Activated T-cell treated with anti-CD3 and anti-CD28 coated beads, Interleukin-2, amount 50 U/mL, for 72 hours (primary cell): ENCODE measurements around the gene PCDHAC2. TPM values are rescaled to one million over a fixed set of nuclear protein-coding genes. Genes with fewer than 3 reads are reported as not detected.
A peak's percentile ranks its signal among the peaks of the same experiment; 100 is the strongest.

Experiments used
- ATAC-seq, 2 donors: fragments of 150-1000 bp; cut with Tn5 transposase; replicated peaks in 1 of 2; 2 replicates each; pipeline ENCODE4 v1.10.0; 2021; ENCODE audit warnings: moderate library complexity in 2 of 2, mild to moderate bottlenecking in 1 of 2
- DNase-seq, 2 donors: peaks; one replicate each; pipeline ENCODE4 v3.0.0; 2021 to 2022; ENCODE audit warnings: mixed read lengths in 1 of 2
- H3K27ac Mint-ChIP-seq: one replicate; pipeline ENCODE4 v1.8.0; 2022; ENCODE audit warnings: mild to moderate bottlenecking, moderate library complexity, mixed read lengths
- H3K27me3 Mint-ChIP-seq: one replicate; pipeline ENCODE4 v1.8.0; 2022; ENCODE audit warnings: low read depth, mixed read lengths
- H3K36me3 Mint-ChIP-seq, 2 donors: one replicate each; pipeline ENCODE4 v1.8.0; 2022; ENCODE audit warnings: mixed read lengths in 2 of 2, mild to moderate bottlenecking in 1 of 2; ENCODE audit not compliant: insufficient read depth in 2 of 2
- H3K4me1 Mint-ChIP-seq: one replicate; pipeline ENCODE4 v1.8.0; 2022; ENCODE audit warnings: low read depth, mixed read lengths
- H3K4me3 Mint-ChIP-seq, 2 donors: one replicate each; pipeline ENCODE4 v1.8.0; 2022; ENCODE audit warnings: mild to moderate bottlenecking in 2 of 2, mixed read lengths in 2 of 2, moderate library complexity in 2 of 2
- H3K9me3 Mint-ChIP-seq, 2 donors: one replicate each; pipeline ENCODE4 v1.8.0; 2022; ENCODE audit warnings: mixed read lengths in 2 of 2
- total RNA-seq, 2 donors: library from RNA; stranded (reverse); gene quantifications; one replicate each; pipeline ENCODE4 v1.2.3, GENCODE V29; 2022

The PCDHAC2 gene
- total RNA-seq, 2 donors from 2014 or later, result not detected

DNA sequence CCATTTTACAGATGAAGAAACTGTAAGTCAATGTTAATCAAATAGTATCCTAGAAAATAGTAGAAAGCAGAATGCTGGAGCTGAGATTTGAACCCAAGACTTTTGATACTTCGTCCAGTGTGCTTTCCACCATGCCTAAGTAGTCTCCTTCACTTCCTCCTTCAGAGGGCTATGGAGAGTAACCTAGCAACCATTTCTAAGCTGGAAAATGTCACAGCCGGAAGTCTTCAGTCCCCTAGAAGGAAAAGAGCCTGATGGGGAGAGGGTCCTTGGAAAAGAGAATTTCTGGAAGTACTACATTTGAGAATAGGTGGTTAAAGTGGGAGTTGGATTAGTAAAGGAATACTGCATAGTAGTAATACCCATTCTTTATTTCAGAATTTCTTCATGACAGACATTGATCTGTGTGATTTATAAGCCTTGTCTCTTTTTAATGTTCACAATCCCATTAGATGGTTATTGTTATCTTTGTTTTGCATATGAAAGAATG, 32.7 kb downstream of the PCDHAC2 start:
- no peak overlapping the region for H3K27ac Mint-ChIP-seq
- H3K9me3 Mint-ChIP-seq, result no peaks in the 10 kb centered on the region
- H3K4me1 Mint-ChIP-seq, result peaks cover 7% of the 10 kb centered on the region
- H3K4me3 Mint-ChIP-seq, result no peak overlapping the region
- DNase-seq, result no peak
- peaks cover 0 to 2% of the 10 kb centered on the region in 2 donors for H3K36me3 Mint-ChIP-seq
- peaks cover 27% of the 10 kb centered on the region for H3K27me3 Mint-ChIP-seq
- no peak for ATAC-seq

DNA sequence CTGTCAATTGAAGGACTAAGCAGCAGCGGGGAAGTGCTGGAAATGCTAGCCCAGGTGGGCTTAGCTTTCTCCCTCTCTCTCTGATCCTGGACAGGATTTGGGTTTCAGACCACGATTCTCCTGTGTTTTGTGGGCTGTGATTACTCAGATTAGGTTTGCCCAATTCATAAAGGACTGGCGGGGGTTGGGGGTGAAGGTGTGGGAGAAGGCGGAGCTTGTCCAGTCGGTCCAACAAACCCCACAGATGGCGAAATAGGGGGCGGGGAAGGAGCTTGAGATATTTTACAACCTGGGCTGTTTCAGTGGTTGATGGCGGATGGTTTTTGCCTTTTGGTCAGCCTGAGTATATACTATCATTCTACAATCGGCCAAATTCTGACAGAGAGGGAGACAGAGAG, 35.2 kb downstream of the PCDHAC2 start:
- Mint-ChIP-seq H3K27me3 (peaks cover 27% of the 10 kb centered on the region), H3K4me3 (peak overlapping the region; percentile 14 to 39), H3K4me1 (peaks cover 7% of the 10 kb centered on the region), H3K9me3 (peaks cover 0 to under 1% of the 10 kb centered on the region in 2 donors), H3K36me3 (no peaks in the 10 kb centered on the region), H3K27ac (no peak overlapping the region)
- DNase-seq, result no peak
- ATAC-seq, result no peak

DNA sequence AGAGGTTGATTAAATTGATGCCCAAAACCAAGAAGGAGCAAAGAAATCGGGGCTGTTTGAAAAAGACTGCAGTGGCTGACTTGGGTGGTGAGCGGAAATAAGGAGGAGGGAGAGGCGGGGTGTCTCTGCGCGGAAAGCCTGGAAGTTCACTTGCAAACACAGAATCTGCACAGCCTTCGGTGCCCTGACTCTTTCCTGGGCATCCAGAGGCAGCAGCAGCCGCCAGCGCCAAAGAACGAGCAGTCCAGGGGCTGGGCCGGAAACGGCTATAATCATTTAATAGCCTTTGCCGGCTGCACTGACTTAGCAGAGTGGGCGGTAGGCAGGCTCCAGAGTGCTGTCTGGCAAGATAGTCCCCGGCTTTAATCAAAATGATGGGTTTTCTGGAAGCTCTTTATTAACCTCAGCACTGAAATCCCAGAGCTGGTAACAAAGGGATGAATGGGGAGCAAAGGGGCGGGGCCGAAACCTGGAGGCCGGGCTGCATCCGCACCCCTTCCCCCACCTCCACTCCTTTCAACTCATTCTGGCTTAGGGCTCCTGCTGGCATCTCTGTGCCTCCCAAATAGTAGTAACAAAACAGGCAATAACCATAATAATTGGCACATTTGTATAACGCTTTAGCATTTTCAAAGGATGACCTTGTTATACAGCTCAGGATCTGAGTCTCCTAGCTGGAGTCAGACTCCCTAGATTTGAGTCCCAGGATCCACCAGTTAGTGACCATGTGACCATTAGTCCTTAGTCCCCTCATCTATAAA, 35.7 kb downstream of the PCDHAC2 start:
- ATAC-seq (no peak), DNase-seq (no peak)
- Mint-ChIP-seq H3K27ac (no peak overlapping the region), H3K27me3 (peaks cover 27% of the 10 kb centered on the region), H3K4me1 (peaks cover 7% of the 10 kb centered on the region), H3K36me3 (no peaks in the 10 kb centered on the region), H3K9me3 (peaks cover 0 to 2% of the 10 kb centered on the region in 2 donors), H3K4me3 (peak overlapping the region; percentile 14 to 39)

DNA sequence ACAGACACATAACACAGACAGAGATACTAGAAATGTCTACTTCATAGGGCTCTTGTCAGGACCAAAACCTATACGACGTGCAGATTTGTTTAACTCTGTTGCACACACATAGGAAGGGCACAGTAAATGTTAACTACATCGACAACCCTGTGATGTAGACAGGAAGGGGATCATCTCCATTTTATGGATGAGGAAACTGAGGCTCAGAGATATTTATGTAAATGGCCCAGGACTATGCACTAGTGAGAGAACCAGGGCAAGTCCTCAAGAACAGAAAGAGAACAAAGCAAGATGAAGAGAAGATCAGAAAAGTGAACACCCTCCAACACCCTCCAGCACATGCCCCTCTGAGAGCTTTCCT, 36.3 kb downstream of the PCDHAC2 start:
- H3K27me3 Mint-ChIP-seq, result peaks cover 27% of the 10 kb centered on the region
- H3K27ac Mint-ChIP-seq, result no peak overlapping the region
- ATAC-seq (no peak), DNase-seq (no peak)
- no peaks in the 10 kb centered on the region for H3K36me3 Mint-ChIP-seq
- peaks cover 0 to 2% of the 10 kb centered on the region in 2 donors for H3K9me3 Mint-ChIP-seq
- peaks cover 7% of the 10 kb centered on the region for H3K4me1 Mint-ChIP-seq
- H3K4me3 Mint-ChIP-seq, result no peak overlapping the region

DNA sequence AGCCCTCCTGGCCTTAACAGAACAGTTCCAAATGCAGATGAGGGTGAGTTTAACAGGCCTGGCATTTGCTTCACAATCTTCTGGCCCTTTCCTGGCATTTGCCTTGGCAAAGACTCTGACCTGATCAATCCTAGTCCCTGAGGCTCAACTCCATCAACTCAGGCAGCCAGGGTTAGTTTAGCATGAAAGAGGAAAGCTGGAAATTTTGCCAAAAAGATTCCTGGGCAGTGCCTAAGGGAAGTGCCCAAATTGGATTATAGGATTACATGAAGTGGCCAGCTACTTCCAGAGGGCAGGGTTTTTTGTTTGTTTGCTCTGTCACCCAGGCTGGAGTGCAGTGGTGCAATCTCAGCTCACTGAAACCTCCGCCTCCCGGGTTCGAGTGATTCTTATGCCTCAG, 36.8 kb downstream of the PCDHAC2 start:
- H3K4me3 Mint-ChIP-seq, result no peak overlapping the region
- H3K36me3 Mint-ChIP-seq, result no peaks in the 10 kb centered on the region
- peaks cover 27% of the 10 kb centered on the region for H3K27me3 Mint-ChIP-seq
- DNase-seq, result no peak
- ATAC-seq, result no peak
- H3K27ac Mint-ChIP-seq, result no peak overlapping the region
- H3K9me3 Mint-ChIP-seq, result peaks cover 0 to 2% of the 10 kb centered on the region in 2 donors
- peaks cover 7% of the 10 kb centered on the region for H3K4me1 Mint-ChIP-seq

DNA sequence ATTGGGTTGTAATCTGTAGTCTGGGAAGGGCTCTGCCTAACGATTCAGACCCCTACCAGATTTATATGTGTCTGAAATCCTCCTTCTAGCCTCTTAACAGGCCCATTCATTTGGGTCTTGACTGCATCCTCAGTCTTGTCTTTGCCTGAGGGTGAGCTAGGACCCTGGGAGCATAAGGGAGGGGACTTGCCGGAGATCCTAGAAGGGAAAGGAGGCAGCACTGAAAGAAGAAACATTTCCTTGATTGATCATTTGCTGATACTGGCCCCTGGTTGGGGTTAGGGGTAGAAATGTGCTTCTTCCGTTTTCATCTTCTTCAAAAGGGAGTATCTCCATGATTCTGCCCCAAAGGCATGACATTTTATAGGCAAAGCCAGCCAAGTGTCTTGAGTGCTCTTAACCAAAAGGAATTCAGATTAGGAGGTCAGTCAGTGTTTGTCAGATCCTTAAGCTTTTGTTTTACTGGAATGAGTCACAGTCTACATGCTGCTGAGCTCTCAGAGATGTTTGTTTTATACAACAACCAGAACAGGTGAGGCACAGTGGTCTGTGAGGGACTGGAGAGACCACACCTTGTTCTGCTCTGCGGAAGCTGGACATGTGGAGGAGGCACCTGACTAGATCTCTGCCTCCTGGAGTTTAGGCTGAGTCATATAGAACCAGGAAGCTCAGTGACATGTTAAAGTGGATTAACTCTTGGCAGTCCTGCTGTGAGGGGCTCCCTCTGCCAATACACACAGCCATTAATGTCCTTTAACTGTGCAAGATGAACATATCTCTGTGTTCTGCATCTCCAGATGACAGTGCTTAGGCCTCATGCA, 37.7 kb downstream of the PCDHAC2 start:
- H3K4me3 Mint-ChIP-seq, result no peak overlapping the region
- DNase-seq, result no peak
- H3K27me3 Mint-ChIP-seq, result peaks cover 27% of the 10 kb centered on the region
- no peak overlapping the region for H3K27ac Mint-ChIP-seq
- H3K4me1 Mint-ChIP-seq, result peaks cover 7% of the 10 kb centered on the region
- ATAC-seq, result no peak
- peaks cover 0 to 2% of the 10 kb centered on the region in 2 donors for H3K9me3 Mint-ChIP-seq
- H3K36me3 Mint-ChIP-seq, result no peaks in the 10 kb centered on the region

DNA sequence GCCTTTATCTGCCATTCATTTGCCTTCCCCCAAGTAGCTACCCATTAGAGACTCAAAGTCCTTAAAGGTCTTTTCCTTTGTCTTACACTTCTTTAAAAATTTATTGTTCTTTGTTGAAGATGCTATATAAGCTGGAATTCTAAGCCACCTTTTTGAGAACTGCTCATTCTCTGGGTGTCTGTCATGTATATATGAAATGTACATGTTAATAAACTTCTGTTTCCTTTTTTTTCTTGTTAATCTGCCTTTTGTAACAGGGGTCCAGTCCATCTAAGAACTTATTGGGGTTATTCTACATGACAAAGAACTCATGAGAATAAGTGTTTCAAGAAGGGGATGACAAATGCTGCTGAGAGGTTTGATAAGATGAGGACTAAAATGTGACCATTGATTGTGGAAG, 41.5 kb downstream of the PCDHAC2 start:
- H3K36me3 Mint-ChIP-seq, result no peaks in the 10 kb centered on the region
- H3K4me1 Mint-ChIP-seq, result no peaks in the 10 kb centered on the region
- H3K9me3 Mint-ChIP-seq, result peaks cover 0 to 2% of the 10 kb centered on the region in 2 donors
- peaks cover 2% of the 10 kb centered on the region for H3K27me3 Mint-ChIP-seq
- no peak overlapping the region for H3K27ac Mint-ChIP-seq
- no peak overlapping the region for H3K4me3 Mint-ChIP-seq
- DNase-seq, result no peak
- no peak for ATAC-seq

DNA sequence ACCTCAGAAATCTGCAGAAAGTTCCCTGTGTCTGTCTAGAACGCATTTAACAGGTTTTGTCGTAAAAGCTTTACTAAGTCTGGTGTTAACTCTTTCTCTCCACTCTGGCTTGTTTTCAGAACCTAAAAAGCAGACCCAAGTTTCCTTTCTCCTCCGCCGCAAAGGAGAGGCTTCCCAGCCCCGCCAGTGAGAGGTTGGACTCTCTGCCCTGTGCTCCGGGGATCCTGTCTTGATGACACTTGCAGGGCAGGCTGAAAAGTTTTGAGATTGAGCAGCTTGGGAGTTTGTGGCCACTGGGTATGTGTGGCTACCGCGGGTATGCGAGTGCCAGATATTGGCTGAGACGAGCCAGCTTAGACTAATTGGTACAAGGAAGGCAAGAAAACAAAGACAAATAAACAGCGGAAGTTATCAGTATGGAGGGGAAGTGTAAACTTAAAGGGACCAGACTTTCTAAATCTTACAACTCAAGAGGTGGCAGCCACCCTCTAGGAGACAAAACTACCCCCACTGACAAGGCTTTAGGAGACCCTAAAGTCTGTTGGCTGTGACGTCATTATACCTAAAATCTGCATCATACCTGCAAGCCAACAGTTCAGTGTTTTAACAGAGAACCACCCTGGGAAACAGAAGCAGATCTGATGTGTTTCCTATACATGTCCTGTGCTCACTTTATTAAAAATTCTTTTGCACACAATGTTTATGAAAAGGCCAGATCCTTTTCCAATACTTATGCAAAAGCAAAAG, 43.9 kb downstream of the PCDHAC2 start:
- no peaks in the 10 kb centered on the region for H3K36me3 Mint-ChIP-seq
- no peak for ATAC-seq
- H3K9me3 Mint-ChIP-seq, result peaks cover 0 to 2% of the 10 kb centered on the region in 2 donors
- no peak overlapping the region for H3K27ac Mint-ChIP-seq
- no peaks in the 10 kb centered on the region for H3K4me1 Mint-ChIP-seq
- H3K27me3 Mint-ChIP-seq, result no peaks in the 10 kb centered on the region
- DNase-seq, result no peak
- peak overlapping the region in 1 of 2 donors; percentile 11 for H3K4me3 Mint-ChIP-seq

DNA sequence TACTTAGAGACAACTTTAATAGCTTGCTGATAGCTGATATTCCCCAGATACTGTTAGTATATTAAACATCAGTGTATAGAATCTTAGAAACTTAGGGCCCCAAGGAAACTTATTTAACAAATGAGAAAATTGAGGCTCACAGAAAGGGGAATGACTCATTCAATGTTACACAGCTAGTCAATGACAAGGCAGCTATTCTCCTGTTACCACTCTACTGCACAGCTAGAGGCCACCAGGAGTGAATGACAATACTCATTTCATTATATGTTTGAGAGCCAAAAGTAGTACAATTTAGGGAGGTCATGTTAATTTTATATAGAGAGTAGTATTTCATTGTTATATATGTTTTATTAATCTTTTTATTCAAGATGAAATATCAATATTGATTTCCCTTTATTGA, 51.7 kb downstream of the PCDHAC2 start:
- H3K27me3 Mint-ChIP-seq, result no peaks in the 10 kb centered on the region
- H3K27ac Mint-ChIP-seq, result no peak overlapping the region
- H3K9me3 Mint-ChIP-seq, result peaks cover 0 to 2% of the 10 kb centered on the region in 2 donors
- H3K4me1 Mint-ChIP-seq, result no peaks in the 10 kb centered on the region
- ATAC-seq, result no peak
- H3K4me3 Mint-ChIP-seq, result no peak overlapping the region
- no peak for DNase-seq
- H3K36me3 Mint-ChIP-seq, result no peaks in the 10 kb centered on the region

Other genes starting within 250 kb of the PCDHAC2 start
- not detected for gene PCDHA1, start 180.3 kb upstream of the PCDHAC2 start, total RNA-seq
- not detected for gene PCDHA2, start 171.6 kb upstream of the PCDHAC2 start, total RNA-seq
- not detected for gene PCDHA3, start 165.4 kb upstream of the PCDHAC2 start, total RNA-seq
- not detected for gene PCDHA4, start 159.4 kb upstream of the PCDHAC2 start, total RNA-seq
- gene PCDHA5, start 144.9 kb upstream of the PCDHAC2 start, total RNA-seq, result not detected
- not detected for gene PCDHA6, start 138.5 kb upstream of the PCDHAC2 start, total RNA-seq
- gene PCDHA7, start 132.2 kb upstream of the PCDHAC2 start, total RNA-seq, result not detected
- not detected for gene PCDHA8, start 125.3 kb upstream of the PCDHAC2 start, total RNA-seq
- gene PCDHA9, start 118.1 kb upstream of the PCDHAC2 start, total RNA-seq, result not detected
- gene PCDHA10, start 110.6 kb upstream of the PCDHAC2 start, total RNA-seq, result not detected
- gene PCDHA11, start 97.5 kb upstream of the PCDHAC2 start, total RNA-seq, result not detected
- not detected for gene PCDHA12, start 91.2 kb upstream of the PCDHAC2 start, total RNA-seq
- not detected for gene PCDHA13, start 84.4 kb upstream of the PCDHAC2 start, total RNA-seq
- gene PCDHAC1, start 40.2 kb upstream of the PCDHAC2 start, total RNA-seq, result not detected
- gene PCDHB1, start 84.9 kb downstream of the PCDHAC2 start, total RNA-seq, result not detected
- not detected for gene PCDHB2, start 128.1 kb downstream of the PCDHAC2 start, total RNA-seq
- not detected for gene PCDHB3, start 134.0 kb downstream of the PCDHAC2 start, total RNA-seq
- not detected for gene PCDHB4, start 155.3 kb downstream of the PCDHAC2 start, total RNA-seq
- gene PCDHB5, start 168.7 kb downstream of the PCDHAC2 start, total RNA-seq, result not detected
- gene PCDHB6, start 183.6 kb downstream of the PCDHAC2 start, total RNA-seq, result not detected
- not detected for gene PCDHB7, start 206.2 kb downstream of the PCDHAC2 start, total RNA-seq
- gene PCDHB8, start 211.3 kb downstream of the PCDHAC2 start, total RNA-seq, result not detected
- gene PCDHB16, start 215.9 kb downstream of the PCDHAC2 start, total RNA-seq, result not detected
- under 1 TPM in 1 of 2 donors, not detected in 1; 0.05 TPM for gene PCDHB9, start 220.7 kb downstream of the PCDHAC2 start, total RNA-seq
- gene PCDHB10, start 225.9 kb downstream of the PCDHAC2 start, total RNA-seq, result not detected
- not detected for gene PCDHB11, start 233.2 kb downstream of the PCDHAC2 start, total RNA-seq
- gene PCDHB12, start 242.2 kb downstream of the PCDHAC2 start, total RNA-seq, result not detected
- gene PCDHB13, start 247.4 kb downstream of the PCDHAC2 start, total RNA-seq, result not detected